Neural crest cell (in vitro differentiated cells): ENCODE measurements around the gene ZFYVE28. TPM values are rescaled to one million over a fixed set of nuclear protein-coding genes. Genes with fewer than 3 reads are reported as not detected.

Source experiments
- DNase-seq: peaks from one replicate; pipeline ENCODE4 v3.0.0; 2021; ENCODE audit warnings: low read depth, mixed read lengths, low spot score
- H3K27ac Mint-ChIP-seq: one replicate; pipeline ENCODE4 v1.8.0; 2021; ENCODE audit warnings: mild to moderate bottlenecking, mixed read lengths; ENCODE audit not compliant: unreplicated experiment
- H3K27me3 Mint-ChIP-seq: 2 replicates; pipeline ENCODE4 v1.8.0; 2021; ENCODE audit warnings: low read depth, mild to moderate bottlenecking, mixed read lengths
- H3K36me3 Mint-ChIP-seq: 2 replicates; pipeline ENCODE4 v1.8.0; 2021; ENCODE audit warnings: low read depth, mild to moderate bottlenecking, mixed read lengths
- H3K4me1 Mint-ChIP-seq: 2 replicates; pipeline ENCODE4 v1.8.0; 2021; ENCODE audit warnings: mixed read lengths
- H3K4me3 Mint-ChIP-seq: one replicate; pipeline ENCODE4 v1.8.0; 2021; ENCODE audit warnings: mild to moderate bottlenecking, mixed read lengths
- H3K9me3 Mint-ChIP-seq: 2 replicates; pipeline ENCODE4 v1.8.0; 2021; ENCODE audit warnings: mixed read lengths
- total RNA-seq: library from RNA; stranded (reverse); gene quantifications from 2 replicates; pipeline ENCODE4 v1.2.1, GENCODE V29; 2021
- TF ChIP-seq, protein P1 (sequence below): fragments of 200-600 bp; sonication (generic); conservative IDR thresholded peaks from 2 replicates; pipeline ENCODE4 v1.5.0; 2021; ENCODE audit warnings: antibody characterized with exemption, mild to moderate bottlenecking

Gene ZFYVE28
- total RNA-seq, 1 donor from 2014 or later: 1.4 TPM

GRCh38 chr4:2416564-2417225 lies 1.8 kb downstream of the ZFYVE28 start:
- no peaks in the 10 kb centered on the region for H3K9me3 Mint-ChIP-seq
- TF ChIP-seq, protein P1, sequence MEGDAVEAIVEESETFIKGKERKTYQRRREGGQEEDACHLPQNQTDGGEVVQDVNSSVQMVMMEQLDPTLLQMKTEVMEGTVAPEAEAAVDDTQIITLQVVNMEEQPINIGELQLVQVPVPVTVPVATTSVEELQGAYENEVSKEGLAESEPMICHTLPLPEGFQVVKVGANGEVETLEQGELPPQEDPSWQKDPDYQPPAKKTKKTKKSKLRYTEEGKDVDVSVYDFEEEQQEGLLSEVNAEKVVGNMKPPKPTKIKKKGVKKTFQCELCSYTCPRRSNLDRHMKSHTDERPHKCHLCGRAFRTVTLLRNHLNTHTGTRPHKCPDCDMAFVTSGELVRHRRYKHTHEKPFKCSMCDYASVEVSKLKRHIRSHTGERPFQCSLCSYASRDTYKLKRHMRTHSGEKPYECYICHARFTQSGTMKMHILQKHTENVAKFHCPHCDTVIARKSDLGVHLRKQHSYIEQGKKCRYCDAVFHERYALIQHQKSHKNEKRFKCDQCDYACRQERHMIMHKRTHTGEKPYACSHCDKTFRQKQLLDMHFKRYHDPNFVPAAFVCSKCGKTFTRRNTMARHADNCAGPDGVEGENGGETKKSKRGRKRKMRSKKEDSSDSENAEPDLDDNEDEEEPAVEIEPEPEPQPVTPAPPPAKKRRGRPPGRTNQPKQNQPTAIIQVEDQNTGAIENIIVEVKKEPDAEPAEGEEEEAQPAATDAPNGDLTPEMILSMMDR: no peak
- H3K4me3 Mint-ChIP-seq: peak overlapping the region; percentile 69
- no peak for DNase-seq
- peaks cover 91% of the 10 kb centered on the region for H3K27me3 Mint-ChIP-seq
- no peak overlapping the region for H3K27ac Mint-ChIP-seq
- H3K36me3 Mint-ChIP-seq: no peaks in the 10 kb centered on the region
- H3K4me1 Mint-ChIP-seq: peaks cover 17% of the 10 kb centered on the region

GRCh38 chr4:2415881-2416563 lies 2.4 kb downstream of the ZFYVE28 start:
- H3K27me3 Mint-ChIP-seq: peaks cover 91% of the 10 kb centered on the region
- peak overlapping the region; percentile 69 for H3K4me3 Mint-ChIP-seq
- TF ChIP-seq, protein P1: no peak
- H3K27ac Mint-ChIP-seq: no peak overlapping the region
- no peaks in the 10 kb centered on the region for H3K9me3 Mint-ChIP-seq
- no peak for DNase-seq
- peaks cover 17% of the 10 kb centered on the region for H3K4me1 Mint-ChIP-seq
- no peaks in the 10 kb centered on the region for H3K36me3 Mint-ChIP-seq

DNA sequence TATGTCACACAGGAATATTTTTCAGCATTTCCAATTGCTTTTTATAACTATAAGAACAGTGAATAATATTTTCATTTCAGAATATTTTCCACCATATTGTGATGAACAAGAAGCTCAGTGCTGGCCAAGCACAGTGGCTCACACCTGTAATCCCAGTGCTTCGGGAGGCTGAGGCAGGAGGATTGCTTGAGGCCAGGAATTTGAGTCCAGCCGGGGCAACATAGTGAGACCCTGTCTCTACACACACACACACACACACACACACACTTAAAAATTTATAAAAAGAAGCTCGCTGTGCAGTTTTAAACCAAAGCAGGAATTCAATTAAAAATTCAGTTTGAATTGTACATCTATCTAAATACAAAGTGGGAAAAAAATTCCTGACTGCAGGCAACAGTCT lies 3.2 kb downstream of the ZFYVE28 start:
- Mint-ChIP-seq H3K27me3 (peaks cover 88% of the 10 kb centered on the region), H3K4me1 (peaks cover 17% of the 10 kb centered on the region)

GRCh38 chr4:2413821-2414610 lies 4.4 kb downstream of the ZFYVE28 start:
- peaks cover 79% of the 10 kb centered on the region for H3K27me3 Mint-ChIP-seq
- peaks cover 13% of the 10 kb centered on the region for H3K4me1 Mint-ChIP-seq
- TF ChIP-seq, protein P1: no peak
- no peaks in the 10 kb centered on the region for H3K9me3 Mint-ChIP-seq
- no peak overlapping the region for H3K27ac Mint-ChIP-seq
- peak overlapping the region; percentile 12 for H3K4me3 Mint-ChIP-seq
- no peaks in the 10 kb centered on the region for H3K36me3 Mint-ChIP-seq
- DNase-seq: no peak

More for the DNA sequence above, 3.2 kb downstream of the ZFYVE28 start:
- TF ChIP-seq, protein P1: no peak
- DNase-seq: no peak
- Mint-ChIP-seq H3K36me3 (no peaks in the 10 kb centered on the region), H3K9me3 (no peaks in the 10 kb centered on the region), H3K27ac (no peak overlapping the region), H3K4me3 (no peak overlapping the region)

DNA sequence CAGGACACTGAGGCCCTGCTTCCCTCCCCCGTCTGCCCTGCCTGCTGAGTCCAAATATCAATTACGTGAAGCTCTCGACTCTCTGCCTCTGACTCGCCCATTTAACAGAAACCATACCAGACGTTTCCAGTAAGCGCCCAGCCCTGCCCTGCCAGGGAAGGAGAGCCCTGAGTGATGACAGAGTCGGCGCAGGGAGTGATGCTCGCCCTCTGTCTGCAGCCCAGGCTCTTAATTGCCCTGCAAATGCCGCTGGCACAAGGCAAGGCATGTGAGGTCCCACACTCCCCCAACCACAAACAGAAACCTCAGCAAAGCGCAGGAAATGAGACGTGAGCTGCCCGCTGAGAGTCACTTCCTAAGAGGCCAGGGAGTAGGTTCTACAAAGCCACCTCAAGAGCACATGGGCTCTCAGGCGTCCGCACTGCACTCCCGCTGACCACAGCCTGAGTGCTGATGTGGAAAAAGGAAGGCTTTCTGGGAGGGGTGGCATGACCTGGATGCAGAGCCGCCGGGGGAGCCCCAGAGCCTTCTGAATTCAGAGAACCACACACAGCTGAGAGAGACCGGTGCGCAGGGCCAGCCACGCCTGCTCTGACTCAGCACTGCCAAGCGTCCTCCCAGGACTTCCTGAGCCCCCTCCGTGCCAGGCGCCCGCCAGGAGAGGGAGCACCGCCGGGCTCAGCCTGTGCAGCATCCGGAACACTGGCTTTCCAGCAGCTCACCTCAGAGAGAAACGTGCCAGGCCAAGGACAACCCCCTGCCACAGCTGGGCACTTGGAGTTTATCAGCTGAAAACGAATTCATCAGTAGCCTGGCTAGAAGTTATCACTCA lies 5.3 kb downstream of the ZFYVE28 start:
- Mint-ChIP-seq H3K9me3 (no peaks in the 10 kb centered on the region), H3K27me3 (peaks cover 76% of the 10 kb centered on the region), H3K36me3 (no peaks in the 10 kb centered on the region), H3K4me3 (no peak overlapping the region), H3K4me1 (peaks cover 11% of the 10 kb centered on the region), H3K27ac (no peak overlapping the region)
- peak; percentile 32 for DNase-seq
- TF ChIP-seq, protein P1: peak; percentile 48
